Liver (tissue), 3 donors: ENCODE results near the gene ZBTB25.

ENCODE experiments used
- CTCF ChIP-seq: fragments of 150-350 bp; IDR thresholded peaks from 2 replicates; pipeline ENCODE4 v1.5.1; 2017; ENCODE audit warnings: improper control_type of control experiment, low read depth, low read length; ENCODE audit not compliant: missing input control
- EGR1 ChIP-seq, 2 donors: IDR thresholded peaks; 2 replicates each; pipeline ENCODE4 v1.6.1; 2016 to 2018; ENCODE audit warnings: antibody characterized with exemption in 2 of 2, low read depth in 2 of 2
- FOXA1 ChIP-seq: IDR thresholded peaks from 2 replicates; pipeline ENCODE4 v1.6.1; 2016; ENCODE audit warnings: antibody characterized with exemption
- GABPA ChIP-seq, 2 donors: IDR thresholded peaks in 1 of 2; conservative IDR thresholded peaks in 1 of 2; 2 replicates each; pipeline ENCODE4 v1.6.1; 2016; ENCODE audit warnings: antibody characterized with exemption in 2 of 2, mild to moderate bottlenecking in 1 of 2, moderate library complexity in 1 of 2
- JUND ChIP-seq, 2 donors: IDR thresholded peaks; 2 replicates each; pipeline ENCODE4 v1.6.1; 2016; ENCODE audit warnings: antibody characterized with exemption in 2 of 2
- RAD21 ChIP-seq, 2 donors: IDR thresholded peaks; 2 replicates each; pipeline ENCODE4 v1.6.1; 2016; ENCODE audit warnings: antibody characterized with exemption in 2 of 2, mild to moderate bottlenecking in 2 of 2
- RXRA ChIP-seq, 2 donors: IDR thresholded peaks; 2 replicates each; pipeline ENCODE4 v1.6.1; 2017 to 2018; ENCODE audit warnings: antibody characterized with exemption in 2 of 2, mild to moderate bottlenecking in 1 of 2
- SP1 ChIP-seq: IDR thresholded peaks from 2 replicates; pipeline ENCODE4 v1.6.1; 2018; ENCODE audit warnings: antibody characterized with exemption, mild to moderate bottlenecking
- TAF1 ChIP-seq: conservative IDR thresholded peaks from 2 replicates; pipeline ENCODE4 v1.6.1; 2016; ENCODE audit warnings: antibody characterized with exemption, mild to moderate bottlenecking
- YY1 ChIP-seq: IDR thresholded peaks from 2 replicates; pipeline ENCODE4 v1.6.1; 2016; ENCODE audit warnings: antibody characterized with exemption, mild to moderate bottlenecking
- TF ChIP-seq, protein P1 (sequence below): IDR thresholded peaks from 2 replicates; pipeline ENCODE4 v1.6.1; 2016; ENCODE audit warnings: antibody characterized with exemption, mild to moderate bottlenecking
- donor health status: healthy.
- donor health status: healthy.

- TF ChIP-seq EGR1 (IDR thresholded peaks at IDR 0.05; ENCODE audit: low read depth in 2 of 2) (no peak), CTCF (no peak), RXRA (IDR thresholded peaks at IDR 0.05) (no peak), JUND (IDR thresholded peaks at IDR 0.05) (no peak), YY1 (no peak), SP1 (no peak), RAD21 (IDR thresholded peaks at IDR 0.05) (no peak), TAF1 (no peak), FOXA1 (no peak), GABPA (IDR thresholded peaks at IDR 0.05 in 1 of 2, conservative IDR thresholded peaks at IDR 0.05 in 1 of 2) (no peak)
- TF ChIP-seq, protein P1, sequence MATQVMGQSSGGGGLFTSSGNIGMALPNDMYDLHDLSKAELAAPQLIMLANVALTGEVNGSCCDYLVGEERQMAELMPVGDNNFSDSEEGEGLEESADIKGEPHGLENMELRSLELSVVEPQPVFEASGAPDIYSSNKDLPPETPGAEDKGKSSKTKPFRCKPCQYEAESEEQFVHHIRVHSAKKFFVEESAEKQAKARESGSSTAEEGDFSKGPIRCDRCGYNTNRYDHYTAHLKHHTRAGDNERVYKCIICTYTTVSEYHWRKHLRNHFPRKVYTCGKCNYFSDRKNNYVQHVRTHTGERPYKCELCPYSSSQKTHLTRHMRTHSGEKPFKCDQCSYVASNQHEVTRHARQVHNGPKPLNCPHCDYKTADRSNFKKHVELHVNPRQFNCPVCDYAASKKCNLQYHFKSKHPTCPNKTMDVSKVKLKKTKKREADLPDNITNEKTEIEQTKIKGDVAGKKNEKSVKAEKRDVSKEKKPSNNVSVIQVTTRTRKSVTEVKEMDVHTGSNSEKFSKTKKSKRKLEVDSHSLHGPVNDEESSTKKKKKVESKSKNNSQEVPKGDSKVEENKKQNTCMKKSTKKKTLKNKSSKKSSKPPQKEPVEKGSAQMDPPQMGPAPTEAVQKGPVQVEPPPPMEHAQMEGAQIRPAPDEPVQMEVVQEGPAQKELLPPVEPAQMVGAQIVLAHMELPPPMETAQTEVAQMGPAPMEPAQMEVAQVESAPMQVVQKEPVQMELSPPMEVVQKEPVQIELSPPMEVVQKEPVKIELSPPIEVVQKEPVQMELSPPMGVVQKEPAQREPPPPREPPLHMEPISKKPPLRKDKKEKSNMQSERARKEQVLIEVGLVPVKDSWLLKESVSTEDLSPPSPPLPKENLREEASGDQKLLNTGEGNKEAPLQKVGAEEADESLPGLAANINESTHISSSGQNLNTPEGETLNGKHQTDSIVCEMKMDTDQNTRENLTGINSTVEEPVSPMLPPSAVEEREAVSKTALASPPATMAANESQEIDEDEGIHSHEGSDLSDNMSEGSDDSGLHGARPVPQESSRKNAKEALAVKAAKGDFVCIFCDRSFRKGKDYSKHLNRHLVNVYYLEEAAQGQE: no peak
Observed at GRCh38 chr14:64412237-64412636, 91.4 kb downstream of the ZBTB25 start.
